Measurements from ENCODE around the gene OPRL1.

The OPRL1 gene

GRCh38 chr20:64080013-64080812 is at the start of gene OPRL1:
Gene OPRL1 (plus strand): TSS chr20:64080082. CDS start chr20:64092721, 12,639 bp downstream.
- DNase-seq (ENCODE audit: low spot score) = peak; percentile 53

- no peak for DNase-seq (ENCODE audit: low spot score)
These were observed 49.3 kb upstream of the OPRL1 start for GRCh38 chr20:64030371-64031134.

- DNase-seq (ENCODE audit: low spot score) = no peak
These were observed 48.0 kb upstream of the OPRL1 start for GRCh38 chr20:64031822-64032314.

- DNase-seq (ENCODE audit: low spot score) = no peak
These were observed 46.9 kb upstream of the OPRL1 start for GRCh38 chr20:64032706-64033624.

GRCh38 chr20:64033981-64034493 is 45.8 kb upstream of the OPRL1 start:
- no peak for DNase-seq (ENCODE audit: low spot score)

- DNase-seq (ENCODE audit: low spot score) = no peak
These were observed 44.6 kb upstream of the OPRL1 start for GRCh38 chr20:64035066-64035932.

- no peak for DNase-seq (ENCODE audit: low spot score)
These were observed 43.9 kb upstream of the OPRL1 start, which contains the start of gene C20orf204 for GRCh38 chr20:64035933-64036345. Gene C20orf204 (plus strand): TSS chr20:64036182. CDS start chr20:64036324, 142 bp downstream.

- no peak for DNase-seq (ENCODE audit: low spot score)
These were observed 43.3 kb upstream of the OPRL1 start for GRCh38 chr20:64036346-64037198.

GRCh38 chr20:64037199-64037497 is 42.7 kb upstream of the OPRL1 start:
- no peak for DNase-seq (ENCODE audit: low spot score)

- no peak for DNase-seq (ENCODE audit: low spot score)
These were observed 42.2 kb upstream of the OPRL1 start for GRCh38 chr20:64037498-64038213.

GRCh38 chr20:64038224-64038564 is 41.7 kb upstream of the OPRL1 start:
- no peak for DNase-seq (ENCODE audit: low spot score)

- DNase-seq (ENCODE audit: low spot score) = peak; percentile 77
These were observed 41.2 kb upstream of the OPRL1 start for GRCh38 chr20:64038565-64039292.

- no peak for DNase-seq (ENCODE audit: low spot score)
These were observed 40.4 kb upstream of the OPRL1 start for GRCh38 chr20:64039293-64040160.

GRCh38 chr20:64040231-64041039 is 39.4 kb upstream of the OPRL1 start:
- DNase-seq (ENCODE audit: low spot score) = no peak

- no peak for DNase-seq (ENCODE audit: low spot score)
These were observed 38.7 kb upstream of the OPRL1 start for GRCh38 chr20:64041040-64041780.

- DNase-seq (ENCODE audit: low spot score) = no peak
These were observed 38.2 kb upstream of the OPRL1 start for GRCh38 chr20:64041781-64042053.

Measured in NAMALWA (cell line).